CD14-positive monocyte (primary cell): Measurements from ENCODE around the gene OR10G6. TPM values are rescaled to one million over a fixed set of nuclear protein-coding genes. Genes with fewer than 3 reads are reported as not detected.

Source experiments
- DNase-seq, 3 donors: peaks; one replicate each; pipeline ENCODE4 v3.0.0-alpha.2; 2011 to 2022
- H2AFZ ChIP-seq: 2 replicates; pipeline ENCODE4 v1.6.0; 2012; ENCODE audit warnings: mild to moderate bottlenecking, low read depth, low read length, inconsistent platforms; ENCODE audit not compliant: insufficient read depth, poor library complexity, severe bottlenecking
- H3K27ac ChIP-seq, 2 donors: 1 replicate in 1 of 2; 2 replicates in 1 of 2; pipeline ENCODE4 v1.5.1; 2012 to 2013; ENCODE audit warnings: low read length in 2 of 2, control low read depth in 1 of 2, inconsistent platforms in 1 of 2, low read depth in 1 of 2, mild to moderate bottlenecking in 1 of 2
- H3K27me3 ChIP-seq, 2 donors: one replicate each; pipeline versions ENCODE4 v1.6.0 to v1.6.1; 2011 to 2013; ENCODE audit warnings: low read length in 2 of 2; ENCODE audit not compliant: control insufficient read depth in 2 of 2, insufficient read depth in 2 of 2
- H3K36me3 ChIP-seq, 2 donors: replicated peaks in 1 of 2; 1 replicate in 1 of 2; 2 replicates in 1 of 2; pipeline versions ENCODE4 v1.5.1 to v1.6.1; 2012 to 2013; ENCODE audit warnings: low read length in 2 of 2, control low read depth in 1 of 2, inconsistent platforms in 1 of 2, mild to moderate bottlenecking in 1 of 2; ENCODE audit not compliant: insufficient read depth in 2 of 2, control insufficient read depth in 1 of 2
- H3K4me1 ChIP-seq, 2 donors: 1 replicate in 1 of 2; 2 replicates in 1 of 2; pipeline versions ENCODE4 v1.5.1 to v1.6.1; 2012 to 2013; ENCODE audit warnings: low read length in 2 of 2, control low read depth in 1 of 2, inconsistent platforms in 1 of 2, mild to moderate bottlenecking in 1 of 2, moderate library complexity in 1 of 2; ENCODE audit not compliant: insufficient read depth in 2 of 2, control insufficient read depth in 1 of 2
- H3K4me2 ChIP-seq: replicated peaks from 2 replicates; pipeline ENCODE3; 2012; ENCODE audit warnings: low read length, moderate library complexity, mild to moderate bottlenecking; ENCODE audit not compliant: poor library complexity, severe bottlenecking; ENCODE audit errors: extremely low read depth
- H3K4me3 ChIP-seq, 3 experiments: fragments of 200-600 bp in 1 of 3; sonication (generic) in 1 of 3; replicated peaks in 1 of 3; 1 replicate in 2 of 3; 2 replicates in 1 of 3; pipeline ENCODE4 v1.5.1; 2011 to 2013; ENCODE audit warnings: low read length in 3 of 3, mild to moderate bottlenecking in 3 of 3, control low read depth in 2 of 3, low read depth in 2 of 3, inconsistent platforms in 1 of 3, moderate library complexity in 1 of 3
- H3K79me2 ChIP-seq: 2 replicates; pipeline ENCODE4 v1.6.0; 2012; ENCODE audit warnings: mild to moderate bottlenecking, control low read depth, inconsistent platforms, low read length, moderate library complexity; ENCODE audit not compliant: insufficient read depth
- H3K9ac ChIP-seq: 2 replicates; pipeline ENCODE4 v1.6.0; 2017; ENCODE audit warnings: low read length, mild to moderate bottlenecking; ENCODE audit not compliant: insufficient read depth, poor library complexity, severe bottlenecking
- H3K9me3 ChIP-seq, 2 donors: replicated peaks in 1 of 2; 1 replicate in 1 of 2; 2 replicates in 1 of 2; pipeline versions ENCODE4 v1.5.1 to v1.6.1; 2012 to 2013; ENCODE audit warnings: low read length in 2 of 2, control low read depth in 1 of 2; ENCODE audit not compliant: control insufficient read depth in 1 of 2, insufficient read depth in 1 of 2
- H4K20me1 ChIP-seq: 2 replicates; pipeline ENCODE4 v1.6.0; 2012; ENCODE audit warnings: mild to moderate bottlenecking, low read length, control low read depth, moderate library complexity; ENCODE audit not compliant: insufficient read depth
- H3K27ac Mint-ChIP-seq, 7 donors: one replicate each; pipeline ENCODE4 v1.8.0; 2020; ENCODE audit warnings: mild to moderate bottlenecking in 7 of 7, mixed read lengths in 7 of 7, moderate library complexity in 6 of 7, inconsistent platforms in 2 of 7
- H3K27me3 Mint-ChIP-seq, 3 donors: one replicate each; pipeline ENCODE4 v1.8.0; 2021 to 2022; ENCODE audit warnings: low read depth in 3 of 3, mild to moderate bottlenecking in 3 of 3, mixed read lengths in 3 of 3, moderate library complexity in 3 of 3, inconsistent platforms in 1 of 3
- H3K36me3 Mint-ChIP-seq, 2 donors: one replicate each; pipeline ENCODE4 v1.8.0; 2020; ENCODE audit warnings: mixed read lengths in 2 of 2, inconsistent platforms in 1 of 2, mild to moderate bottlenecking in 1 of 2
- H3K4me1 Mint-ChIP-seq: one replicate; pipeline ENCODE4 v1.8.0; 2020; ENCODE audit warnings: mild to moderate bottlenecking, mixed read lengths
- H3K4me3 Mint-ChIP-seq, 2 donors: one replicate each; pipeline ENCODE4 v1.8.0; 2020; ENCODE audit warnings: mild to moderate bottlenecking in 2 of 2, mixed read lengths in 2 of 2, moderate library complexity in 1 of 2
- H3K9me3 Mint-ChIP-seq, 7 donors: one replicate each; pipeline ENCODE4 v1.8.0; 2020 to 2022; ENCODE audit warnings: mixed read lengths in 7 of 7, mild to moderate bottlenecking in 6 of 7, moderate library complexity in 6 of 7, inconsistent platforms in 2 of 7
- WGBS: methylation state at CpG from one replicate; pipeline ENCODE4 v1.1.5; 2013; ENCODE audit warnings: missing lambda C conversion rate; ENCODE audit not compliant: insufficient coverage; 5-methylcytosine and 5-hydroxymethylcytosine counted together
- intact Hi-C, 2 donors: fragments of 100-400 bp; cut with micrococcal nuclease; formaldehyde crosslinking; loops; one replicate each; pipeline versions ENCODE4 v1.15.0 to v1.15.1; 2023
- polyA plus RNA-seq, 3 donors: library from polyadenylated mRNA; depleted of rRNA in 1 of 3; unstranded in 2 of 3; stranded (reverse) in 1 of 3; fragments of 300-500 nt in 2 of 3; fragments of >200 nt in 1 of 3; fragmentation: Illumina TruSeq in 2 of 3; gene quantifications; 1 replicate in 2 of 3; 2 replicates in 1 of 3; pipeline ENCODE4 v1.2.3, GENCODE V29; 2012 to 2021
- TF ChIP-seq, protein P1 (sequence below): fragments of 200-600 bp; IDR thresholded peaks from one replicate; pipeline ENCODE4 v1.8.0; 2022; ENCODE audit warnings: antibody characterized with exemption, mild to moderate bottlenecking

Gene OR10G6
- polyA plus RNA-seq, 3 donors: not detected

DNA sequence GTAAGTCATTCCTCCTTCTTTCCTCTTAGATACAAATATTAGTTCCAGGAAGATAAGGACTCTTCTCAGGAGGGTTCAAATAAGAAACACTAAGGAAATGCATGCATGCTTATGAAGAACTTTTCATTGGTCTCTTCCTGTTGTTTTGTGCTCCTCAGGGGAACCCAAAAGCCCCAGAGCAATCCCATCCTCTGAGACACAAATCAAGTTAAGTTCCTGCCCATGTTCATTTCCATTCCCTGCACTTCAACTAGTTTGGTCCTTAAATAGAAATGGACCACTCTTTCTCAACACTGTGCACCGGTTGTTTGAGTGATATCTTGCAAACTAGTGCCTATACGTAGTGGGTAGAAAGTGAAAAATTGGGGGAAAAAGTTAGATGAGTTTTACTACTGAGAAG, 17.7 kb upstream of the OR10G6 start, which contains the start of gene OR10G4:
TSS of gene OR10G4 (plus strand) at position 301 of the 400 bp plus-strand sequence. CDS start 2,578 bp downstream, outside the sequence.
- no peak within 1 kb of the TSS for H3K4me2 ChIP-seq
- no peaks in the 10 kb centered on the region for H3K27me3 ChIP-seq
- TF ChIP-seq, protein P1, sequence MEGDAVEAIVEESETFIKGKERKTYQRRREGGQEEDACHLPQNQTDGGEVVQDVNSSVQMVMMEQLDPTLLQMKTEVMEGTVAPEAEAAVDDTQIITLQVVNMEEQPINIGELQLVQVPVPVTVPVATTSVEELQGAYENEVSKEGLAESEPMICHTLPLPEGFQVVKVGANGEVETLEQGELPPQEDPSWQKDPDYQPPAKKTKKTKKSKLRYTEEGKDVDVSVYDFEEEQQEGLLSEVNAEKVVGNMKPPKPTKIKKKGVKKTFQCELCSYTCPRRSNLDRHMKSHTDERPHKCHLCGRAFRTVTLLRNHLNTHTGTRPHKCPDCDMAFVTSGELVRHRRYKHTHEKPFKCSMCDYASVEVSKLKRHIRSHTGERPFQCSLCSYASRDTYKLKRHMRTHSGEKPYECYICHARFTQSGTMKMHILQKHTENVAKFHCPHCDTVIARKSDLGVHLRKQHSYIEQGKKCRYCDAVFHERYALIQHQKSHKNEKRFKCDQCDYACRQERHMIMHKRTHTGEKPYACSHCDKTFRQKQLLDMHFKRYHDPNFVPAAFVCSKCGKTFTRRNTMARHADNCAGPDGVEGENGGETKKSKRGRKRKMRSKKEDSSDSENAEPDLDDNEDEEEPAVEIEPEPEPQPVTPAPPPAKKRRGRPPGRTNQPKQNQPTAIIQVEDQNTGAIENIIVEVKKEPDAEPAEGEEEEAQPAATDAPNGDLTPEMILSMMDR: no peak
- H2AFZ ChIP-seq: no peak within 1 kb of the TSS
- no peak for DNase-seq
- H3K4me3 Mint-ChIP-seq: no peak within 1 kb of the TSS
- H3K4me1 Mint-ChIP-seq: no peaks in the 10 kb centered on the region
- no CpG with 5 or more reads among the region's 2 CpGs for WGBS
- H3K9ac ChIP-seq: no peak within 1 kb of the TSS
- H3K9me3 ChIP-seq: no peaks in the 10 kb centered on the region
- no peaks in the 10 kb centered on the region for H3K4me1 ChIP-seq
- peaks cover 0 to 3% (median 0%) of the 10 kb centered on the region in 3 donors for H3K27me3 Mint-ChIP-seq
- no peaks in the 10 kb centered on the region for H4K20me1 ChIP-seq
- H3K9me3 Mint-ChIP-seq: peaks cover 0 to 3% (median 0%) of the 10 kb centered on the region in 7 donors
- H3K4me3 ChIP-seq: no peak within 1 kb of the TSS
- H3K27ac ChIP-seq: no peak within 1 kb of the TSS
- no peaks in the 10 kb centered on the region for H3K79me2 ChIP-seq
- no peaks in the 10 kb centered on the region for H3K36me3 Mint-ChIP-seq
- intact Hi-C loops: no loop called here
- no peaks in the 10 kb centered on the region for H3K36me3 ChIP-seq
- H3K27ac Mint-ChIP-seq: no peak within 1 kb of the TSS

DNA sequence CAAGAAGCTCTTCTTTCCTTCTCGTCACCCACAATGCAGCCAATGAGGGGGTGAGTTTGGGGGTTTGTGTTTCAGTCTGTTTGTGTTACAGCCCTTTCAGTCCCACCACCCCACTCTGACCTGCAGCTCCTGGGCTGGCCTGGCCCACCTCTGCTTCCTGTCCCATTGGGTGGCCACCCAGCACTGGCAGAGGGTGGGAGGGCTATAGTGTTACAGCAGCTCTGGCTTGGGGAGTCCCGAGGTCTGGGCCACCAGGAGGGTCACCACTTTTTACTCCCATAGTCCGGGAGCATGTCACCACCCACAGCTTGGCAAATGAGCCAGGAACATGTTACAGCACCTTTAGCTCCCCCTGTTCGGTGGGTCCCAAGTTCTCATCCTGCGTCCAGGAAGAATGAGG, 15.7 kb downstream of the OR10G6 start:
- H3K36me3 Mint-ChIP-seq: no peaks in the 10 kb centered on the region
- peaks cover 0 to 2% (median 0%) of the 10 kb centered on the region in 3 donors for H3K27me3 Mint-ChIP-seq
- DNase-seq: no peak
- no peak overlapping the region for H3K9ac ChIP-seq
- H4K20me1 ChIP-seq: no peaks in the 10 kb centered on the region
- no peaks in the 10 kb centered on the region for H3K36me3 ChIP-seq
- H3K27ac Mint-ChIP-seq: no peak overlapping the region
- no peaks in the 10 kb centered on the region for H3K4me1 Mint-ChIP-seq
- H3K4me3 Mint-ChIP-seq: no peak overlapping the region
- H3K9me3 Mint-ChIP-seq: peaks cover 6 to 12% (median 10%) of the 10 kb centered on the region in 7 donors
- H2AFZ ChIP-seq: no peak overlapping the region
- H3K4me3 ChIP-seq: no peak overlapping the region
- H3K4me2 ChIP-seq: no peak overlapping the region
- no peaks in the 10 kb centered on the region for H3K27me3 ChIP-seq
- intact Hi-C loops: no loop called here
- H3K9me3 ChIP-seq: peaks cover 0 to 11% of the 10 kb centered on the region in 2 donors
- TF ChIP-seq, protein P1: no peak
- WGBS: 95% methylated on average over 2 of the region's 5 CpGs
- no peak overlapping the region for H3K27ac ChIP-seq
- no peaks in the 10 kb centered on the region for H3K79me2 ChIP-seq
- H3K4me1 ChIP-seq: no peaks in the 10 kb centered on the region
